Measurements from ENCODE around the gene YWHAH.

The YWHAH gene

GRCh38 chr22:31943978-31944699 is at the start of gene YWHAH:
Gene YWHAH (plus strand): TSS chr22:31944535. CDS start chr22:31944734, 199 bp downstream.
- peak; percentile 71 to 78 for DNase-seq (ENCODE audit: low read depth in 2 of 2, low spot score in 1 of 2)

GRCh38 chr22:31895411-31896123 is 48.8 kb upstream of the YWHAH start:
- no peak for DNase-seq (ENCODE audit: low read depth in 2 of 2, low spot score in 1 of 2)

GRCh38 chr22:31896472-31896871 is 47.9 kb upstream of the YWHAH start:
- no peak for DNase-seq (ENCODE audit: low read depth in 2 of 2, low spot score in 1 of 2)

- no peak for DNase-seq (ENCODE audit: low read depth in 2 of 2, low spot score in 1 of 2)
These were observed 46.2 kb upstream of the YWHAH start for GRCh38 chr22:31897842-31898805.

- DNase-seq (ENCODE audit: low read depth in 2 of 2, low spot score in 1 of 2): no peak
These were observed 45.4 kb upstream of the YWHAH start for GRCh38 chr22:31898926-31899325.

GRCh38 chr22:31899669-31900068 is 44.7 kb upstream of the YWHAH start:
- no peak for DNase-seq (ENCODE audit: low read depth in 2 of 2, low spot score in 1 of 2)

- DNase-seq (ENCODE audit: low read depth in 2 of 2, low spot score in 1 of 2): no peak
These were observed 42.8 kb upstream of the YWHAH start for GRCh38 chr22:31901388-31902137.

GRCh38 chr22:31904651-31905050 is 39.7 kb upstream of the YWHAH start:
- DNase-seq (ENCODE audit: low read depth in 2 of 2, low spot score in 1 of 2): no peak

GRCh38 chr22:31905356-31905755 is 39.0 kb upstream of the YWHAH start:
- no peak for DNase-seq (ENCODE audit: low read depth in 2 of 2, low spot score in 1 of 2)

- no peak for DNase-seq (ENCODE audit: low read depth in 2 of 2, low spot score in 1 of 2)
These were observed 38.2 kb upstream of the YWHAH start for GRCh38 chr22:31906086-31906485.

GRCh38 chr22:31906569-31906968 is 37.8 kb upstream of the YWHAH start:
- no peak for DNase-seq (ENCODE audit: low read depth in 2 of 2, low spot score in 1 of 2)

GRCh38 chr22:31909977-31910376 is 34.4 kb upstream of the YWHAH start:
- no peak for DNase-seq (ENCODE audit: low read depth in 2 of 2, low spot score in 1 of 2)

- no peak for DNase-seq (ENCODE audit: low read depth in 2 of 2, low spot score in 1 of 2)
These were observed 32.5 kb upstream of the YWHAH start for GRCh38 chr22:31911565-31912406.

- DNase-seq (ENCODE audit: low read depth in 2 of 2, low spot score in 1 of 2): no peak
These were observed 32.0 kb upstream of the YWHAH start for GRCh38 chr22:31912407-31912743.

GRCh38 chr22:31915586-31915985 is 28.7 kb upstream of the YWHAH start:
- no peak for DNase-seq (ENCODE audit: low read depth in 2 of 2, low spot score in 1 of 2)

GRCh38 chr22:31917227-31917921 is 27.0 kb upstream of the YWHAH start:
- no peak for DNase-seq (ENCODE audit: low read depth in 2 of 2, low spot score in 1 of 2)

GRCh38 chr22:31919730-31920129 is 24.6 kb upstream of the YWHAH start:
- no peak for DNase-seq (ENCODE audit: low read depth in 2 of 2, low spot score in 1 of 2)

GRCh38 chr22:31920306-31920705 is 24.0 kb upstream of the YWHAH start:
- no peak for DNase-seq (ENCODE audit: low read depth in 2 of 2, low spot score in 1 of 2)

GRCh38 chr22:31921106-31921505 is 23.2 kb upstream of the YWHAH start:
- no peak for DNase-seq (ENCODE audit: low read depth in 2 of 2, low spot score in 1 of 2)

Data from stimulated activated CD8-positive, alpha-beta memory T cell treated with anti-CD3 and anti-CD28 coated beads, Interleukin-4, amount 100 ng/mL, for 1 hour (primary cell).